ENCODE results near the gene ANK3. TPM values are rescaled to one million over a fixed set of nuclear protein-coding genes. Genes with fewer than 3 reads are reported as not detected.
A peak's percentile ranks its signal among the peaks of the same experiment; 100 is the strongest.
"Not testable (repeated sequence)": the region's sequence is repeated elsewhere in the genome, so short reads cannot be mapped to it uniquely, and the experiment has no call there.

The ANK3 gene
- total RNA-seq, 1 donor from 2014 or later, result 188 TPM

- no peak for DNase-seq
- ATAC-seq, result no peak
- intact Hi-C loops (cut with micrococcal nuclease), result no loop called here
These were observed 346.8 kb downstream of the ANK3 start for GRCh38 chr10:60042914-60043313.

GRCh38 chr10:60042262-60042661, 347.4 kb downstream of the ANK3 start:
- ATAC-seq (no peak), DNase-seq (no peak)
- intact Hi-C loops (cut with micrococcal nuclease), result no loop called here

- ATAC-seq (no peak), DNase-seq (no peak)
- intact Hi-C loops (cut with micrococcal nuclease), result no loop called here
These were observed 348.1 kb downstream of the ANK3 start for GRCh38 chr10:60041489-60042133.

- intact Hi-C loops (cut with micrococcal nuclease), result no loop called here
- ATAC-seq, result no peak
- DNase-seq, result no peak
These were observed 349.5 kb downstream of the ANK3 start for GRCh38 chr10:60040014-60040662.

- DNase-seq, result no peak
- intact Hi-C loops (cut with micrococcal nuclease), result loop anchor here (10.0 kb wide), 1 partner anchor 411 kb away; no protein-coding TSS in a partner anchor
- ATAC-seq, result no peak
These were observed 353.7 kb downstream of the ANK3 start for GRCh38 chr10:60035984-60036383.

- not testable (repeated sequence) for DNase-seq, ATAC-seq
- intact Hi-C loops (cut with micrococcal nuclease), result loop anchor here (10.0 kb wide), 1 partner anchor 411 kb away; no protein-coding TSS in a partner anchor
These were observed 354.3 kb downstream of the ANK3 start for GRCh38 chr10:60035375-60035774.

- intact Hi-C loops (cut with micrococcal nuclease), result loop anchor here (10.0 kb wide), 1 partner anchor 408 kb away; no protein-coding TSS in a partner anchor
- no peak for DNase-seq
- ATAC-seq, result peak; percentile 91
These were observed 357.0 kb downstream of the ANK3 start for GRCh38 chr10:60032723-60033122.

GRCh38 chr10:60031664-60032063, 358.0 kb downstream of the ANK3 start:
- no peak for DNase-seq
- intact Hi-C loops (cut with micrococcal nuclease), result loop anchor here (10.0 kb wide), 1 partner anchor 407 kb away; no protein-coding TSS in a partner anchor
- ATAC-seq, result peak; percentile 37

GRCh38 chr10:60031183-60031582, 358.5 kb downstream of the ANK3 start:
- intact Hi-C loops (cut with micrococcal nuclease), result loop anchor here (10.0 kb wide), 1 partner anchor 406 kb away; no protein-coding TSS in a partner anchor
- DNase-seq, result no peak
- ATAC-seq, result no peak

- intact Hi-C loops (cut with micrococcal nuclease), result no loop called here
- ATAC-seq, result no peak
- no peak for DNase-seq
These were observed 360.2 kb downstream of the ANK3 start for GRCh38 chr10:60029475-60029874.

GRCh38 chr10:60028081-60028480, 361.6 kb downstream of the ANK3 start:
- no peak for DNase-seq
- no peak for ATAC-seq
- intact Hi-C loops (cut with micrococcal nuclease), result no loop called here

- intact Hi-C loops (cut with micrococcal nuclease), result no loop called here
- ATAC-seq, result no peak
These were observed 364.4 kb downstream of the ANK3 start for GRCh38 chr10:60025279-60025678.

GRCh38 chr10:60024506-60024905, 365.2 kb downstream of the ANK3 start:
- DNase-seq (no peak), ATAC-seq (no peak)
- intact Hi-C loops (cut with micrococcal nuclease), result no loop called here

More at GRCh38 chr10:60025279-60025678, 364.4 kb downstream of the ANK3 start:
- no peak for DNase-seq

- ATAC-seq (peak; percentile 19), DNase-seq (no peak)
- intact Hi-C loops (cut with micrococcal nuclease), result no loop called here
These were observed 366.4 kb downstream of the ANK3 start for GRCh38 chr10:60023155-60023877.

- intact Hi-C loops (cut with micrococcal nuclease), result no loop called here
- DNase-seq (no peak), ATAC-seq (no peak)
These were observed 368.3 kb downstream of the ANK3 start for GRCh38 chr10:60021361-60021760.

- DNase-seq, result no peak
- intact Hi-C loops (cut with micrococcal nuclease), result no loop called here
- no peak for ATAC-seq
These were observed 372.9 kb downstream of the ANK3 start for GRCh38 chr10:60016794-60017193.

GRCh38 chr10:60009710-60010383, 379.8 kb downstream of the ANK3 start:
- ATAC-seq, result no peak
- intact Hi-C loops (cut with micrococcal nuclease), result no loop called here
- no peak for DNase-seq

GRCh38 chr10:60009276-60009675, 380.4 kb downstream of the ANK3 start:
- DNase-seq (no peak), ATAC-seq (no peak)
- intact Hi-C loops (cut with micrococcal nuclease), result no loop called here

- ATAC-seq (no peak), DNase-seq (no peak)
- intact Hi-C loops (cut with micrococcal nuclease), result no loop called here
These were observed 380.9 kb downstream of the ANK3 start for GRCh38 chr10:60008816-60009215.

- DNase-seq (no peak), ATAC-seq (no peak)
- intact Hi-C loops (cut with micrococcal nuclease), result no loop called here
These were observed 383.6 kb downstream of the ANK3 start for GRCh38 chr10:60006062-60006461.
